GM23248 (cell line): ENCODE data around the gene SPIB.

Experiments used
- EZH2 ChIP-seq: fragments of 200-600 bp; sonication (generic); IDR thresholded peaks from 2 replicates; pipeline ENCODE4 v1.6.1; 2018; ENCODE audit warnings: antibody characterized with exemption, mild to moderate bottlenecking; ENCODE audit not compliant: insufficient read depth, poor library complexity, severe bottlenecking
- EZH2phosphoT487 ChIP-seq: fragments of 200-600 bp; sonication (generic); IDR thresholded peaks from 2 replicates; pipeline ENCODE4 v1.6.1; 2018; ENCODE audit warnings: antibody characterized with exemption, moderate library complexity, mild to moderate bottlenecking, low read depth; ENCODE audit not compliant: insufficient read depth

DNA sequence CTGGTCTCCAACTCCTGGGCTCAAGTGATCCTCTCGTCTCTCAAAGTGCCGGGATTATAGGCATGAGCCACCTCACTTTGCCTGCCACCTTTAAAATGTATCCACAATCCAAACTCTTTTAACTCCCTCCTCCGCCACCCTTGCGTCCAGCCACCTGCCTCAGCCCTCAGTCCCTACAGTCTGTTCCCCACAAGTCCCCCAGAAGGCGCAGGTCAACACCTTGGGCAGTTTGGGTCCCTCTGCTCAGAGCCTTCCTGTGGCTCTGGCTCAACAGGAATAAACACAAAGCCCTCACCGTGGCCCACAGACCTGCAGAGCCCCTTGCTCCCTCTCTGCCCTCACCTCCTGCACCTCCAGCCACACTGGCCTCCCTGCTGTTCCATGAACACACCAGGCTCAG, 50.1 kb downstream of the SPIB start:
- TF ChIP-seq EZH2 (no peak), EZH2phosphoT487 (no peak)
